SK-N-SH treated with all-trans-retinoic acid at 6 μM for 48 hours (cell line): ENCODE results near the gene PERCC1.

Experiments
- ATAC-seq: fragments of 200-7000 bp; cut with Tn5 transposase; 3 replicates; pipeline ENCODE4 v1.9.1; 2020; ENCODE audit warnings: mild to moderate bottlenecking, moderate library complexity
- ARNTL ChIP-seq: fragments of 450-650 bp; formaldehyde crosslinking; IDR thresholded peaks from 2 replicates; pipeline ENCODE4 v1.5.0; 2020; ENCODE audit warnings: low read depth, mild to moderate bottlenecking, moderate library complexity, borderline replicate concordance
- BACH2 ChIP-seq: fragments of 250-450 bp; sonication (Bioruptor Pico); IDR thresholded peaks from 2 replicates; pipeline ENCODE4 v1.9.0; 2021; ENCODE audit warnings: mild to moderate bottlenecking, borderline replicate concordance
- ESRRG ChIP-seq: fragments of 250-450 bp; sonication (Bioruptor Pico); IDR thresholded peaks from 2 replicates; pipeline ENCODE4 v1.6.1; 2021; ENCODE audit warnings: mild to moderate bottlenecking
- GLIS3 ChIP-seq: fragments of 250-450 bp; sonication (Bioruptor Pico); IDR thresholded peaks from 2 replicates; pipeline ENCODE4 v1.5.0; 2020; ENCODE audit warnings: mild to moderate bottlenecking, moderate library complexity
- ISL1 ChIP-seq: fragments of 250-450 bp; sonication (Bioruptor Pico); IDR thresholded peaks from 2 replicates; pipeline ENCODE4 v2.1.2; 2022; ENCODE audit warnings: mild to moderate bottlenecking, moderate library complexity
- OSR1 ChIP-seq: fragments of 250-450 bp; sonication (Bioruptor Pico); IDR thresholded peaks from 2 replicates; pipeline ENCODE4 v1.8.0; 2022; ENCODE audit warnings: moderate library complexity, mild to moderate bottlenecking, inconsistent platforms
- PATZ1 ChIP-seq: fragments of 250-450 bp; sonication (Bioruptor Pico); IDR thresholded peaks from 2 replicates; pipeline ENCODE4 v1.8.0; 2020; ENCODE audit warnings: mild to moderate bottlenecking, moderate library complexity, borderline replicate concordance
- PPARA ChIP-seq: fragments of 250-450 bp; sonication (Bioruptor Pico); IDR thresholded peaks from 2 replicates; pipeline ENCODE4 v1.5.0; 2020; ENCODE audit warnings: mild to moderate bottlenecking, borderline replicate concordance
- RARB ChIP-seq: fragments of 250-450 bp; sonication (Bioruptor Pico); IDR thresholded peaks from 2 replicates; pipeline ENCODE4 v1.8.0; 2021; ENCODE audit warnings: mild to moderate bottlenecking, moderate library complexity
- TOX ChIP-seq: fragments of 250-450 bp; sonication (Bioruptor Pico); IDR thresholded peaks from 2 replicates; pipeline ENCODE4 v1.8.0; 2021; ENCODE audit warnings: mild to moderate bottlenecking, moderate library complexity, borderline replicate concordance
- TSHZ2 ChIP-seq: fragments of 250-450 bp; sonication (Bioruptor Pico); IDR thresholded peaks from 2 replicates; pipeline ENCODE4 v1.5.0; 2020; ENCODE audit warnings: mild to moderate bottlenecking, moderate library complexity
- ZC3H10 ChIP-seq: fragments of 250-450 bp; sonication (Bioruptor Pico); IDR thresholded peaks from 2 replicates; pipeline ENCODE4 v1.5.1; 2021; ENCODE audit warnings: mild to moderate bottlenecking, moderate library complexity
- ZFP3 ChIP-seq: fragments of 250-450 bp; sonication (Bioruptor Pico); IDR thresholded peaks from 2 replicates; pipeline ENCODE4 v1.5.0; 2020; ENCODE audit warnings: mild to moderate bottlenecking, moderate library complexity
- ZFP30 ChIP-seq: fragments of 450-650 bp; formaldehyde crosslinking; IDR thresholded peaks from 2 replicates; pipeline ENCODE4 v1.5.0; 2022; ENCODE audit warnings: mild to moderate bottlenecking, moderate library complexity
- ZNF565 ChIP-seq: fragments of 450-650 bp; formaldehyde crosslinking; conservative IDR thresholded peaks from 2 replicates; pipeline ENCODE4 v1.5.0; 2020; ENCODE audit warnings: low read depth, mild to moderate bottlenecking, moderate library complexity
- ZNF70 ChIP-seq: fragments of 450-650 bp; formaldehyde crosslinking; IDR thresholded peaks from 2 replicates; pipeline ENCODE4 v1.5.0; 2020; ENCODE audit warnings: mild to moderate bottlenecking, moderate library complexity
- ZNF8 ChIP-seq: fragments of 450-650 bp; formaldehyde crosslinking; IDR thresholded peaks from 2 replicates; pipeline ENCODE4 v1.5.0; 2020; ENCODE audit warnings: mild to moderate bottlenecking, moderate library complexity
- TF ChIP-seq, protein P1 (sequence below): fragments of 250-450 bp; sonication (Bioruptor Pico); IDR thresholded peaks from 2 replicates; pipeline ENCODE4 v1.5.1; 2020; ENCODE audit warnings: low read depth, mild to moderate bottlenecking, moderate library complexity

The PERCC1 gene

DNA sequence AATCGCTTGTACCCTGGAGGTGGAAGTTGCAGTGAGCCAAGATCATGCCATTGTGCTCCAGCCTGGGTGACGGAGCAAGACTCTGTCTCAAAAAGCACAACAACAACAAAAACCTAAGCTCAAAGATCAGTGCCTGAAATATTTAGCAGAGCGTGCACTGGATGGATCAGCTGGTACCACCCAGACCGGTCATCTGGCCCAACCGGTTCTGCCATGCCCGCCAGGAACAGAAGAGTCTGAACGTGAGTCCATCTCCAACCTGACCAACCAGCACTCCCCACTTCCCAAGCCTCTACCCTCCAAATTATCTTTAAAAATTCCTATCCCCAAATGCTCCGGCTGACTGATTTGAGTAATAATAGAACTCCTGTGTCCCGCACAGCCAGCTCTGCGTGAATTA lies 8.8 kb upstream of the PERCC1 start:
- TF ChIP-seq GLIS3 (CRISPR knock-in tag) = no peak
- TF ChIP-seq ZFP3 (CRISPR knock-in tag) = no peak
- no peak for TF ChIP-seq OSR1
- no peak for TF ChIP-seq ZNF70 (CRISPR knock-in tag)
- ATAC-seq = no peak

DNA sequence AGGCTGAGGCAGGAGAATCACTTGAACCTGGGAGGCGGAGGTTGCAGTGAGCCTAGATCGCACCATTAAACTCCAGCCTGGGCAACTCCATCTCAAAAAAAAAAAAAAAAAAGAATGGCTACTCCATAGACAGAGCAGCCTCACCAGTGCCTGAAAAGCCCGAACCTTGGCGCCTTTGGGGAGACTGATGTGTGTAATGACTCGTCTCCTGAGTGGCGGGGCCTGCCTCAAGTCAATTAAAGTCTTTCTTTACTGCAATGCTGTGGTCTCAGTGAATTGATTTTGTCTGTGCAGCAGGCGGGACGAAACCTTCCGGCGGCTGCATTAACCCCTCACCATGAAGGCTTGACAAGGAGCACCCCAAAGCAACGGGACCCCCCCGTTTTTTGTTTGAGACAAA lies 6.8 kb upstream of the PERCC1 start:
- TF ChIP-seq RARB (CRISPR knock-in tag) (no peak), PPARA (CRISPR knock-in tag) (no peak), TOX (CRISPR knock-in tag) (no peak), ZNF565 (CRISPR knock-in tag) (no peak), ESRRG (CRISPR knock-in tag) (no peak), ARNTL (CRISPR knock-in tag) (no peak), ZFP3 (CRISPR knock-in tag) (no peak), ISL1 (CRISPR knock-in tag) (no peak), BACH2 (no peak), PATZ1 (CRISPR knock-in tag) (no peak), OSR1 (no peak), ZNF8 (CRISPR knock-in tag) (no peak), TSHZ2 (CRISPR knock-in tag) (no peak), ZC3H10 (CRISPR knock-in tag) (no peak), ZFP30 (CRISPR knock-in tag) (no peak)
- TF ChIP-seq, protein P1, sequence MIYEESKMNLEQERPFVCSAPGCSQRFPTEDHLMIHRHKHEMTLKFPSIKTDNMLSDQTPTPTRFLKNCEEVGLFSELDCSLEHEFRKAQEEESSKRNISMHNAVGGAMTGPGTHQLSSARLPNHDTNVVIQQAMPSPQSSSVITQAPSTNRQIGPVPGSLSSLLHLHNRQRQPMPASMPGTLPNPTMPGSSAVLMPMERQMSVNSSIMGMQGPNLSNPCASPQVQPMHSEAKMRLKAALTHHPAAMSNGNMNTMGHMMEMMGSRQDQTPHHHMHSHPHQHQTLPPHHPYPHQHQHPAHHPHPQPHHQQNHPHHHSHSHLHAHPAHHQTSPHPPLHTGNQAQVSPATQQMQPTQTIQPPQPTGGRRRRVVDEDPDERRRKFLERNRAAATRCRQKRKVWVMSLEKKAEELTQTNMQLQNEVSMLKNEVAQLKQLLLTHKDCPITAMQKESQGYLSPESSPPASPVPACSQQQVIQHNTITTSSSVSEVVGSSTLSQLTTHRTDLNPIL (CRISPR knock-in tag) = no peak
- ATAC-seq = no peak

DNA sequence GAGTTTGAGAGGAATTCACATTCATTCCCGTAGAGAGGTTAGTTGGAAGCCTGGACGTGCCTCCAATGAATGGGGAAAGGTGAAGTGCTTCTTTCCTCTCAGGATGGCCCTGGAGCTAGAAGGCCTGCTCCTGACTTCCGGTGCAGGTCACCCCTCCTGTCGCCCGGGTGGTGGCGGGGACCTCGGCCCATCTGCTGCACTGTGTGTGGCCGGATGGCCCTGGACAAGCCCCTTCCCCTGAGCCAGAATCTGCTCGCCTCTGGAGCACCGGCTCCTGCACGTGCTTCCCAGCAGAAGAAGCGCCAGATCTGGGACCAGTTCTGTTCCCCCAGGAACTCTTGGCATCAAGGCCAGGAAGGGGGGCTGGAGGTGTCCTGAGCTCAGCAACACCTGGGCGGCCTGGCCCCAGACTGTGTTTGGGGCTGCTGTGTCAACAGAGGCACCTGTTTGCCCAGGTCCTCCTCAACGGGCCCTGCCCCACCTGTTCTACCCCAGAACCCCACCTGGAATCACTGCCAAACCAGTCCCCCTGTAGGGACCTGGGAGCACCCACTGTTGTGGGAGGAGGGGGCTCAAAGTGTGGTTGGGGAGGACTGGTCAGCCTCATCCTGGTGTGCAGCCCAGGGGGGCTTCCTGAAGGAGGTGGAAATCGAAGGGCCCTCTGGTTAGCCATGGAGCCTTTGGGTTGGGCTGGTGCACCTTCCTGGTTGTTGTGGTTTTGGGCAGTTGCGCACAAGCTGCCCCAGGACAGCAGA lies 5.1 kb upstream of the PERCC1 start:
- ATAC-seq = no peak
- no peak for TF ChIP-seq TSHZ2 (CRISPR knock-in tag)
- no peak for TF ChIP-seq ISL1 (CRISPR knock-in tag)
- TF ChIP-seq, protein P1 (CRISPR knock-in tag) = no peak
- no peak for TF ChIP-seq TOX (CRISPR knock-in tag)
- TF ChIP-seq ARNTL (CRISPR knock-in tag) = no peak
- no peak for TF ChIP-seq ZFP30 (CRISPR knock-in tag)
